IMR-90 (cell line): ENCODE measurements around the gene EXOC4. TPM values are rescaled to one million over a fixed set of nuclear protein-coding genes. Genes with fewer than 3 reads are reported as not detected.

ENCODE experiments used
- ATAC-seq: fragments of 200-7000 bp; cut with Tn5 transposase; 2 replicates; pipeline ENCODE4 v1.9.1; 2020; ENCODE audit warnings: low read depth, mild to moderate bottlenecking, moderate library complexity
- BruUV-seq: library from RNA; stranded (reverse); fragments of 400-500 nt; replicated peaks from 2 replicates; lab custom pipeline; 2021; lab: Mats Ljungman, UMichigan
- CTCF ChIA-PET: fragments of 300-600 bp; formaldehyde crosslinking; extraction: SDS; loops from one replicate; lab custom pipeline; 2021; ENCODE audit warnings: antibody characterized with exemption; lab: Yijun Ruan, JAX
- POLR2A ChIA-PET: fragments of 300-600 bp; sonication (Branson Sonifier 250); formaldehyde crosslinking; loops from one replicate; lab custom pipeline; 2022; ENCODE audit warnings: antibody characterized with exemption; ENCODE audit not compliant: unreplicated experiment; lab: Charles Lee
- DNase-seq: peaks from one replicate; pipeline ENCODE4 v3.0.0; 2013
- H2AFZ ChIP-seq: replicated peaks from 2 replicates; pipeline ENCODE3; 2013; ENCODE audit warnings: low read length, mild to moderate bottlenecking; ENCODE audit not compliant: poor library complexity
- H2AK5ac ChIP-seq: 2 replicates; pipeline ENCODE4 v1.6.1; 2013; ENCODE audit warnings: low read depth, low read length, inconsistent platforms
- H2AK9ac ChIP-seq: replicated peaks from 2 replicates; pipeline ENCODE3; 2013; ENCODE audit warnings: mild to moderate bottlenecking, low read depth, low read length, moderate library complexity; ENCODE audit not compliant: poor library complexity
- H2BK120ac ChIP-seq: 2 replicates; pipeline ENCODE4 v1.6.1; 2013; ENCODE audit warnings: low read depth, low read length, inconsistent platforms
- H2BK15ac ChIP-seq: 3 replicates; pipeline ENCODE4 v1.6.1; 2013; ENCODE audit warnings: low read depth, low read length, inconsistent platforms
- H2BK20ac ChIP-seq: 2 replicates; pipeline ENCODE4 v1.6.1; 2013; ENCODE audit warnings: low read depth, mild to moderate bottlenecking, inconsistent platforms, low read length, moderate library complexity
- H2BK5ac ChIP-seq: 2 replicates; pipeline ENCODE4 v1.6.1; 2013; ENCODE audit warnings: mild to moderate bottlenecking, low read depth, low read length, inconsistent platforms; ENCODE audit not compliant: poor library complexity, severe bottlenecking
- H3K14ac ChIP-seq: replicated peaks from 2 replicates; pipeline ENCODE4 v1.6.1; 2013; ENCODE audit warnings: low read depth, low read length, inconsistent platforms
- H3K18ac ChIP-seq: 2 replicates; pipeline ENCODE4 v1.6.1; 2013; ENCODE audit warnings: low read depth, low read length, control low read depth
- H3K23ac ChIP-seq: 2 replicates; pipeline ENCODE4 v1.6.1; 2013; ENCODE audit warnings: low read depth, low read length, inconsistent platforms
- H3K27ac ChIP-seq: 2 replicates; pipeline ENCODE4 v1.5.1; 2013; ENCODE audit warnings: mild to moderate bottlenecking, control low read depth, low read length; ENCODE audit not compliant: insufficient read depth
- H3K27me3 ChIP-seq: 2 replicates; pipeline ENCODE4 v1.6.1; 2013; ENCODE audit warnings: low read length; ENCODE audit not compliant: control insufficient read depth, insufficient read depth
- H3K36me3 ChIP-seq: 2 replicates; pipeline ENCODE4 v1.6.1; 2013; ENCODE audit warnings: low read length, mixed read lengths; ENCODE audit not compliant: control insufficient read depth, insufficient read depth
- H3K4ac ChIP-seq: 2 replicates; pipeline ENCODE4 v1.6.1; 2013; ENCODE audit warnings: low read depth, low read length, inconsistent platforms
- H3K4me1 ChIP-seq: 2 replicates; pipeline ENCODE4 v1.6.1; 2013; ENCODE audit warnings: low read length, mixed read lengths; ENCODE audit not compliant: control insufficient read depth, insufficient read depth
- H3K4me2 ChIP-seq: 2 replicates; pipeline ENCODE4 v1.6.1; 2013; ENCODE audit warnings: low read depth, mild to moderate bottlenecking, control low read depth, low read length, moderate library complexity
- H3K4me3 ChIP-seq: 2 replicates; pipeline ENCODE4 v1.5.1; 2013; ENCODE audit warnings: low read depth, mild to moderate bottlenecking, control low read depth, low read length, moderate library complexity; ENCODE audit not compliant: insufficient read depth
- H3K56ac ChIP-seq: 2 replicates; pipeline ENCODE4 v1.6.1; 2013; ENCODE audit warnings: low read length, inconsistent platforms; ENCODE audit not compliant: insufficient read depth; ENCODE audit errors: extremely low read depth
- H3K79me1 ChIP-seq, 2 experiments: 2 replicates each; pipeline ENCODE4 v1.6.1; 2013; ENCODE audit warnings: low read length in 2 of 2, inconsistent platforms in 1 of 2, low read depth in 1 of 2
- H3K9ac ChIP-seq: 2 replicates; pipeline ENCODE4 v1.6.1; 2013; ENCODE audit warnings: low read depth, low read length, control low read depth
- H3K9me1 ChIP-seq: 2 replicates; pipeline ENCODE4 v1.6.1; 2013; ENCODE audit warnings: low read length, inconsistent platforms; ENCODE audit not compliant: insufficient read depth
- H3K9me3 ChIP-seq: 2 replicates; pipeline ENCODE4 v1.6.1; 2013; ENCODE audit warnings: low read length; ENCODE audit not compliant: control insufficient read depth, insufficient read depth
- H4K20me1 ChIP-seq: 2 replicates; pipeline ENCODE4 v1.6.1; 2013; ENCODE audit warnings: low read length, inconsistent platforms; ENCODE audit not compliant: insufficient read depth
- H4K5ac ChIP-seq: 2 replicates; pipeline ENCODE4 v1.6.1; 2013; ENCODE audit warnings: mild to moderate bottlenecking, low read depth, low read length, control low read depth
- H4K8ac ChIP-seq, 2 experiments: 2 replicates each; pipeline ENCODE4 v1.6.1; 2013; ENCODE audit warnings: low read depth in 2 of 2, low read length in 2 of 2, control low read depth in 1 of 2, inconsistent platforms in 1 of 2
- H4K91ac ChIP-seq: 2 replicates; pipeline ENCODE4 v1.6.1; 2013; ENCODE audit warnings: low read depth, low read length, inconsistent platforms; ENCODE audit not compliant: insufficient read depth
- BHLHE40 ChIP-seq: fragments of 150-350 bp; IDR thresholded peaks from 2 replicates; pipeline ENCODE4 v1.6.1; 2016; ENCODE audit warnings: mild to moderate bottlenecking, low read depth, low read length
- CEBPB ChIP-seq: IDR thresholded peaks from 2 replicates; pipeline ENCODE4 v1.6.1; 2012; ENCODE audit warnings: low read depth, low read length, improper control_type of control experiment
- CHD1 ChIP-seq: IDR thresholded peaks from 2 replicates; pipeline ENCODE4 v1.6.1; 2012; ENCODE audit warnings: low read depth, low read length, improper control_type of control experiment
- CTCF ChIP-seq: conservative IDR thresholded peaks from 2 replicates; pipeline ENCODE4 v1.5.1; 2012; ENCODE audit warnings: mild to moderate bottlenecking, low read depth, low read length, improper control_type of control experiment
- ELK1 ChIP-seq: fragments of 150-350 bp; IDR thresholded peaks from 2 replicates; pipeline ENCODE4 v1.6.1; 2016; ENCODE audit warnings: low read depth, mild to moderate bottlenecking, low read length, moderate library complexity, borderline replicate concordance
- MAFK ChIP-seq: IDR thresholded peaks from 2 replicates; pipeline ENCODE4 v1.6.1; 2012; ENCODE audit warnings: low read depth, low read length, improper control_type of control experiment
- MAZ ChIP-seq: IDR thresholded peaks from 2 replicates; pipeline ENCODE4 v1.6.1; 2012; ENCODE audit warnings: low read depth, mild to moderate bottlenecking, low read length, improper control_type of control experiment, moderate library complexity, borderline replicate concordance
- NFE2L2 ChIP-seq: fragments of 150-350 bp; IDR thresholded peaks from 2 replicates; pipeline ENCODE4 v1.6.1; 2016; ENCODE audit warnings: low read depth, mild to moderate bottlenecking, low read length
- RAD21 ChIP-seq: IDR thresholded peaks from 2 replicates; pipeline ENCODE4 v1.6.1; 2012; ENCODE audit warnings: low read length, improper control_type of control experiment
- RFX5 ChIP-seq: IDR thresholded peaks from 2 replicates; pipeline ENCODE4 v1.8.0; 2012; ENCODE audit warnings: low read depth, mild to moderate bottlenecking, low read length, moderate library complexity
- SMC3 ChIP-seq: fragments of 150-350 bp; IDR thresholded peaks from 2 replicates; pipeline ENCODE4 v1.6.1; 2016; ENCODE audit warnings: low read depth, mild to moderate bottlenecking, antibody characterized with exemption, low read length, moderate library complexity
- USF2 ChIP-seq: fragments of 150-350 bp; IDR thresholded peaks from 2 replicates; pipeline ENCODE4 v1.6.1; 2017; ENCODE audit warnings: mild to moderate bottlenecking, antibody characterized with exemption, low read length, low read depth
- WGBS, 2 experiments: methylation state at CpG; one replicate each; pipeline versions ENCODE4 v1.1.5 to v1.1.7; 2013; ENCODE audit warnings: missing lambda C conversion rate in 2 of 2; ENCODE audit not compliant: insufficient read length in 1 of 2; ENCODE audit errors: extremely low coverage in 2 of 2; 5-methylcytosine and 5-hydroxymethylcytosine counted together
- dilution Hi-C: fragments of 300-500 bp; cut with HindIII; formaldehyde crosslinking; loops from one replicate; pipeline ENCODE4 v1.14.3; 2018; ENCODE audit warnings: low sequenced_read_pairs; ENCODE audit not compliant: unreplicated experiment
- in situ Hi-C: fragments of 300-500 bp; cut with MboI; formaldehyde crosslinking; loops from 3 replicates; pipeline ENCODE4 v1.14.3; 2019; ENCODE audit warnings: low sequenced_read_pairs, inconsistent platforms, mixed read lengths
- intact Hi-C: fragments of 100-400 bp; cut with micrococcal nuclease; formaldehyde crosslinking; loops from 2 replicates; pipeline ENCODE4 v1.10.0; 2022
- polyA plus RNA-seq, 3 experiments: library from polyadenylated mRNA; depleted of rRNA; stranded (reverse); fragments of >200 nt; gene quantifications; 2 replicates each; pipeline ENCODE4 v1.2.3, GENCODE V29; 2012; ENCODE audit warnings: low replicate concordance in 1 of 3
- total RNA-seq: library from RNA; depleted of rRNA; stranded (reverse); fragments of >200 nt; gene quantifications from 2 replicates; pipeline ENCODE4 v1.2.3, GENCODE V29; 2012

Gene EXOC4
- total and polyA plus RNA-seq, 2 of the 4 experiments (the other 2 are of a cell fraction), result 25.4 to 94.6 TPM

GRCh38 chr7:134051020-134051419, 798.1 kb downstream of the EXOC4 start:
- no CpG with 5 or more reads among the region's 2 CpGs for WGBS, 2 experiments
- Histone ChIP-seq H2AFZ (no peak overlapping the region), H3K27ac (no peak overlapping the region), H3K9me1 (no peaks in the 10 kb centered on the region; the same call in 1 of the 2 replicates), H3K18ac (no peak overlapping the region), H4K5ac (no peak overlapping the region), H3K27me3 (no peaks in the 10 kb centered on the region), H3K14ac (no peak overlapping the region), H2AK5ac (no peak overlapping the region), H3K4me3 (no peak overlapping the region), H2BK15ac (no peak overlapping the region), H4K91ac (no peak overlapping the region), H2BK120ac (no peak overlapping the region), H3K9ac (no peak overlapping the region), H2BK20ac (no peak overlapping the region), H3K4me2 (no peak overlapping the region), H4K8ac (no peak overlapping the region), H3K4ac (no peak overlapping the region), H3K79me1 (no peaks in the 10 kb centered on the region), H2BK5ac (no peak overlapping the region), H2AK9ac (no peak overlapping the region), H3K9me3 (no peaks in the 10 kb centered on the region), H3K23ac (no peak overlapping the region), H3K36me3 (no peaks in the 10 kb centered on the region), H3K4me1 (no peaks in the 10 kb centered on the region), H4K20me1 (no peaks in the 10 kb centered on the region), H3K56ac (no peak overlapping the region)
- DNase-seq, result no peak
- TF ChIP-seq MAFK (no peak), MAZ (no peak), SMC3 (no peak), USF2 (no peak), NFE2L2 (no peak), CHD1 (no peak), CEBPB (no peak), BHLHE40 (no peak), RAD21 (no peak), ELK1 (no peak), RFX5 (no peak), CTCF (no peak)
- no peak for ATAC-seq
- no TSS peak for BruUV-seq
- intact Hi-C loops (no loop called here), in situ Hi-C loops (no loop called here), dilution Hi-C loops (no loop called here)
- ChIA-PET CTCF (no interaction called here), POLR2A (no interaction called here)
